ENCODE measurements around the gene HECA.
"Not testable (repeated sequence)": the region's sequence is repeated elsewhere in the genome, so short reads cannot be mapped to it uniquely, and the experiment has no call there.

The HECA gene

GRCh38 chr6:139152088-139152891, 17.4 kb downstream of the HECA start:
- H3K4me3 ChIP-seq (ENCODE audit: low read depth, low read length), result no peak overlapping the region
- TF ChIP-seq, protein P1, sequence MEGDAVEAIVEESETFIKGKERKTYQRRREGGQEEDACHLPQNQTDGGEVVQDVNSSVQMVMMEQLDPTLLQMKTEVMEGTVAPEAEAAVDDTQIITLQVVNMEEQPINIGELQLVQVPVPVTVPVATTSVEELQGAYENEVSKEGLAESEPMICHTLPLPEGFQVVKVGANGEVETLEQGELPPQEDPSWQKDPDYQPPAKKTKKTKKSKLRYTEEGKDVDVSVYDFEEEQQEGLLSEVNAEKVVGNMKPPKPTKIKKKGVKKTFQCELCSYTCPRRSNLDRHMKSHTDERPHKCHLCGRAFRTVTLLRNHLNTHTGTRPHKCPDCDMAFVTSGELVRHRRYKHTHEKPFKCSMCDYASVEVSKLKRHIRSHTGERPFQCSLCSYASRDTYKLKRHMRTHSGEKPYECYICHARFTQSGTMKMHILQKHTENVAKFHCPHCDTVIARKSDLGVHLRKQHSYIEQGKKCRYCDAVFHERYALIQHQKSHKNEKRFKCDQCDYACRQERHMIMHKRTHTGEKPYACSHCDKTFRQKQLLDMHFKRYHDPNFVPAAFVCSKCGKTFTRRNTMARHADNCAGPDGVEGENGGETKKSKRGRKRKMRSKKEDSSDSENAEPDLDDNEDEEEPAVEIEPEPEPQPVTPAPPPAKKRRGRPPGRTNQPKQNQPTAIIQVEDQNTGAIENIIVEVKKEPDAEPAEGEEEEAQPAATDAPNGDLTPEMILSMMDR (IDR thresholded peaks at IDR 0.05; ENCODE audit: borderline replicate concordance, insufficient read depth, low read depth, low read length), result no peak

- no peak overlapping the region for H3K4me3 ChIP-seq (ENCODE audit: low read depth, low read length)
- TF ChIP-seq, protein P1 (IDR thresholded peaks at IDR 0.05; ENCODE audit: borderline replicate concordance, insufficient read depth, low read depth, low read length), result no peak
Observed at GRCh38 chr6:139152892-139153271, 18.0 kb downstream of the HECA start.

DNA sequence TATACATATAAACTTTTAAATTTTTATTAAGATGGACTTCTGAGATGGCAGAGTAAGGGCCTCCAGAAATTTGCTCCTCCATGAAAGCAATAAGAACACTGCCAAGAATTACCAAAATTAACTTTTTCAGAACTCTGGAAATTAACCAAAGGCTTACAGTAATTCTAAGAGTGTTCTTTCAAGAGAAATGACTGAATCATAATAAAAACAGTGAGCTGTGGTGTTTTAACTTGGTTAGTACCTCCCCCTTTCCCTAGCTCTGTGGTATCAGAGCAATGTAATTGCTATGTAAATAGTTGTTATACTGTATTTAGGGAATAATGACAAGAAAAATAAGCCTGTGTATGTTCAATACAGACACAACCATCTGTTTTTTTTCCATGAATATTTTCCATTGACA, 19.0 kb downstream of the HECA start:
- no peak overlapping the region for H3K4me3 ChIP-seq (ENCODE audit: low read depth, low read length)
- TF ChIP-seq, protein P1 (IDR thresholded peaks at IDR 0.05; ENCODE audit: borderline replicate concordance, insufficient read depth, low read depth, low read length), result no peak

DNA sequence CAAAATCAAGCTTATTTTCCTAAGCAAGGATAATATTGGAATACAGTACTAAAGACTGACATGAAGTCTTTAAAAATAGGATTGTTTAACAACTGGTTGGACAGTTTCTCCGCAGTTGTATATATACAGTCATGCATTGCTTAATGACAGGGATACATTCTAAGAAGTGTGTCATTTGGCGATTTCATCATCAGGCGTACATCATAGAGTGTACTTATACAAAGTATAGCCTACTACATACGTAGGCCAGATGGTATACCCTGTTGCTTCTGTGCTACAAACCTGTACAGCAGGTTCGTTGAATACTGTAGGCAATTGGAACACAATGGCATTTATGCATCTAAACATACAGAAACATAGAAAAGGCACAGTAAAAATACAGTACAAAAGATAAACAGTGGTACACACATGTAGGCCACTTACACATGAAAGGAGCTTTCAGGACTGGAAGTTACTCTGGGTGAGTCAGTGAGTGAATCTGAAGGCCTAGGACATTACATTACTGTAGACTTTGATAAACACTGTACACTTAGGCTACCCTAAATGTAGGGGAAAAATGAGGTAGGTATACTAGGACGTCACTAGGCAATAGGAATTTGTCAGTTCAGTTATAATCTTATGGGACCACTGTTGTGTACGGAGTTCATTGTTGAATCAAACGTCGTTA, 20.1 kb downstream of the HECA start:
- TF ChIP-seq, protein P1 (IDR thresholded peaks at IDR 0.05; ENCODE audit: borderline replicate concordance, insufficient read depth, low read depth, low read length), result no peak
- H3K4me3 ChIP-seq (ENCODE audit: low read depth, low read length), result no peak overlapping the region

DNA sequence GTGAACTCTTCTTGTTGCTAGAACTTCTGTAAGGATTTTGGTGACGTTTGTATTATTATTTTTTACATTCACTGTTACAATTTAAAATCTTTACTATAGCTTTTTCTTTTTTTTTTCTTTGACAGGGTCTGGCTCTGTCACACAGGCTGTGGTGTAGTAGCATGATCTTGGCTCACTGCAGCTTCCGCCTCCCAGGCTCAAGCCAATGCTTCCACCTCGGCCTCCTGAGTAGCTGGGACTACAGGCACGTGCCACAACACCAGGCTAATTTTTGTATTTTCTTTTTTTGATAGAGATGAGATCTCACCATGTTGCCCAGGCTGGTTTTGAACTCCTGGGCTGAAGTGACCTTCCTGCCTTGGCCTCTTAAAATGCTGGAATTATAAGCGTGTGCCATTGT, 21.2 kb downstream of the HECA start:
- TF ChIP-seq, protein P1 (IDR thresholded peaks at IDR 0.05; ENCODE audit: borderline replicate concordance, insufficient read depth, low read depth, low read length), result no peak
- no peak overlapping the region for H3K4me3 ChIP-seq (ENCODE audit: low read depth, low read length)

DNA sequence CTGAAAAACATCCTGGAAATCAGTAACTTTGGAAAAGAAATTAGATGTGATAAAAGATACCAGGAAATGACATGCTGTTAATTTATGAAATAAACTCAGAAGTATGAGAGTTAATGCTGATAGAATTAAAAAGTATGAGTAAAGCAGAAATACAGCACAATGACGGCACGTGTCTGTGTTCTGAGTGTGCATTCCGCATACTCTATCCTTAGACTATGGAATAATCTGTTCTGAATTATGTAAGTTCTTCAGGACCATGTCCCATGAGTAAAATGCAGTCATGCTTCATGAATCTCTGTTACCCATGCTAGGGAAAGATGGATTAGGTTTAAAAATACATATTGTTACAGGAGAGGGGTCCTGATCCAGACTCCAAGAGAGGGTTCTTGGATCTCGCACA, 21.7 kb downstream of the HECA start:
- TF ChIP-seq, protein P1 (IDR thresholded peaks at IDR 0.05; ENCODE audit: borderline replicate concordance, insufficient read depth, low read depth, low read length), result no peak
- no peak overlapping the region for H3K4me3 ChIP-seq (ENCODE audit: low read depth, low read length)

GRCh38 chr6:139157086-139157485, 22.2 kb downstream of the HECA start:
- not testable (repeated sequence) for H3K4me3 ChIP-seq (ENCODE audit: low read depth, low read length)
